Measurements from ENCODE around the gene INPP4A.
A peak's percentile ranks its signal among the peaks of the same experiment; 100 is the strongest.

INPP4A gene

DNA sequence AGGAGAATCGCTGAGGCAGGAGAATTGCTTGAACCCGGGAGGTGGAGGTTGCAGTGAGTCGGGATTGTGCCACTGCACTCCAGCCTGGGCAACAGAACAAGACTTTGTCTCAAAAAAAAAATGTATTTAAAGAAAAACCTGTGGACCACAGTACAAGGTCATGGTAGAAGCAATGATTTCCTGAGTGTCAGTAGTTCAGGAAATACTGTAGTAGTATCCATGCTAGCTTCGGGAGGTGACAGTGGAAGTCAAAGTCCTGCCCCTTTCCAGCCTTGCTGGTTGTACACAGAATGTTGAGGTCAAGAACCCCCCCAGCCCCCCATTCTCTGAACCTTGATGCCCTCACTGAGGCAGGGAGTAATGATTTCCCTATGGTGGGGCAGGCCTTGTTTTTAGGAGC, 56.6 kb downstream of the INPP4A start:
- DNase-seq: no peak

DNA sequence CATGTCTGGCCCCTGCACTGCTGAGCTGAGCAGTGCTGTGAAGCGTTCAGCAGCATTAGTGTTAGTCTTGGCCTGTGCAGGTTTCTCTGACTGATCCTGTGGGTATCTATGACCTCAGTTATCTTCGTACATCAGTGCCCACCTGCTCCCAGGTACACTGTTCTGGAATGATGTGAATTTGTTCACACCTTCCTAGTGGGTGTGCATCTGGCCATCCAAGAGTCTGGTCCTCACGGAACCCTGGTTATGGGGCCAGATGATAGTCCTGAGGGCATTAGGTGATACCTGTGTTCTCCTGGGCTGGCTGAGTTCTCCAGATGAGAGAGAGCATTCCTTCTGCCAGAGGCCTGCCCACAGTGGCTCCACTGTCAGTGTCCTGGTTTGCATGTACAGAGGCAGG, 57.2 kb downstream of the INPP4A start:
- no peak for DNase-seq

DNA sequence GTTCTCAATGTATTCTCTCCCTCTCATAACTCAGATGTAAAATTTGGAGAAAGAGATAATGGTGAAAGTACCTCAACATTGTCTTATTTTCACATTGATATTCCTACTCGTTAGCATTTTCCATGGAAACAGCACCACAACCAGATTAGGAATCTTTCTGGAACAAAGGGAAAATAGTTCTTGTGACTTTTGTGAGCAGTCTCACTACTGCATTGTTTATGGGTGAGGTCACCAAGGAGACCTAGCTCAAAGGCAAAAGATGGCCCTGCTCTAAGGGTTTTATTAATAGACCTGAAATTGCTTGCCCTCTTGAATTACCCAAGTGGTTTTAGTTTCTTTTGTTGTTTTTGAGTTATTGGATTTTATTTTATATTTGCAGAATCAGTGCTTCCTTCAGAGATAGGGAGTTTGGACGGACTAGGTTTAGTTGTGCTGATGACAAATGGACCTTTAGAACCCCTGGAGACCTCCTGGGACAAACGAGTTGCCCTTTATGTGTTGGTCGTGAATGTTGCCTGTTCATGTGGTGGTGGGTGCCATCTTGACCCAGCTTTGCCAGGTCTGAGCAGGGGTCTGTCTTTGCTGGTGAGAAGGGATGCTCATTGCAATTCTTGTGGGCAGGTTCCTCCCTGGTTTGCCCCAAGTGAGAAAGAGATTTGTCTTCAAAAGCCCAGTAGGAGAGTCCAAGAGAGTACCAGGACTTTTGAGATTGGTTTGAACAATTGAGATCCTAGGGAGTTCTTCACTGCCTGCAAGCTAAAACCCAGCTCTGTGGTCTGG, 58.1 kb downstream of the INPP4A start:
- DNase-seq: peak; percentile 60

DNA sequence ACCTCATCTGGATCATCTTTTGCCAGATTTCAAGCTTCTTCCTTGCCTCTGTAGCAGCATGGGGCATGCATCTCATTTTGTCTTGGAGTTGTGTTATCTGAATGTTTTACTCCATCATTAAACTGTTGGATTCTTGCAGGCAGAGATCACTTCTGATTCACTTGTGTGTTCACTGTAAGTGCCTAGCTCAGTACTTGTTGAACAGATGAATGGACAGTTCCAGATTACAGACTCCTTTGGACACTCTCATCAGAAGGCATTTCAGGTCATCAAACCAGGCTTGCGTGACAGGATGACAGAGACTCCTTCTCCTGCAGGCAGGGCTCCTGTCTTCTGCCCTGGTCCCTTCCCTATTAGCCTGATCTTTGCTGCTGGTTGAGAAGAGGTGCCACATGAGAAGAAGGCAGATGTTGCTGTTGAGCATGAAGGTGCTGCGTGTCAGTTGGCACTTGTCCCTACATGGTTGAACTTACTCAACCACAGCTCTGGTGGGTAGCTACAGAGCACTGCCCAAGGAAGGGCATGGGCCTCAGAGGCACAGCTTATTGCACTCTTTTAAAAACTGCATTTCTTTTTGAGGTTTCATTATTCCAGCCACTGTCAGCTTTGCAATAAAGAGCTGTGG, 58.9 kb downstream of the INPP4A start:
- no peak for DNase-seq

DNA sequence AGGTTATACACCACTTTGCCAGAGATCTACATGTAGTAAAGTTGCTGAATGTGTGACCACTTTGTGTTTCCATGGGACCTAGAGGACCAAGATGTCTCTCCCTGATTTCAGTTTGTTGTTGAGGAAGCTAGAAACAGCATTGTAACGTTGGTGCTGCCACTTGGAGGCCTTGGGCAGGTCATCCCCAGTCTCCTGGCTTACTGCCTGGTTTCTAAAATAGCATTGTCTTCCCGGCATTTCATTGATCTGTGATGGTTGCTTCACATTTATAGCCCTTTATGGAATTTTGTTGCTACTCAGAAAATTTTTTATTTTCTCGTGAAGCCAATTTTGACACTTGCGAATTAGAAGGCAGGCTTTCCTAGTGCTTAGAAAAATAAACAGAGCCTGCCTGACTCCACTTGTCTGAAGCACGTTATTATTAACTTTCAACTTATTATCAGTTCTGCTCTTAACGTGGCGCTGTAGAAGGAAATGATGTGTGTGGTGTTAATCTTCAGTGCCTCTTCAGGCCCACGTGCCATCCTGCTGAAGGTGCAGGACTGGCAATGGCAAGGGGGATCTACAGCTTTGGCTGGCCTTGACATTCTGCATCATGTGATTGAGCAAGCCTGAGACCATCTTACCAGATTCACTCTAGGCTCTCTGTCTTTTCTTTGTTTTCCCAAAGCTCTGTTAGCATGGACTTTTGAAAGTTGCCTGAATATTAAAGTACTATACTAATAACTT, 59.9 kb downstream of the INPP4A start:
- no peak for DNase-seq

DNA sequence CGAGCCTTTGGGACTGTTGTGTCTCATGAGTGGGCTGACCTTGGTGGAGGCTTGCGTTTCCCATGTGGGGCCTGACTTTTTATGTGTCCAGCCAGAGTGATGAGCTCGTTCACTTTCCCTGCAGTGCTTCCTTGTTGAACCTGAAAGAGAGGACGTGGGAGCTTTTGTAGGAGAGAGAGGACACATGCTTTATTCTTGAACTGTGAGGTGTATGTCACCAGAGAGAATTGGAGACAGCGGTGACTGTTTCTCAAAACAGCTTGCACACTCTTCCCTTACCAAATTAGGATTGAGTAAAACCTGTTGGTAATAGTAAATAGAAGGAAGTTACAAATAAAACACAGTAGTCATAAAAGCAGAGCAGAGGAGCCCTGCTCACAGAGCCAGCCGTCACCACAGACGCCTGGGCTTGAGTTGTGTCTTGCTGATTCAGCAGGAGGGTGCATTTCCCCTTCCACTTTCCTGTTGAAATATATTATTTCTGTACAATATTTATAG, 60.7 kb downstream of the INPP4A start:
- DNase-seq: peak; percentile 7

DNA sequence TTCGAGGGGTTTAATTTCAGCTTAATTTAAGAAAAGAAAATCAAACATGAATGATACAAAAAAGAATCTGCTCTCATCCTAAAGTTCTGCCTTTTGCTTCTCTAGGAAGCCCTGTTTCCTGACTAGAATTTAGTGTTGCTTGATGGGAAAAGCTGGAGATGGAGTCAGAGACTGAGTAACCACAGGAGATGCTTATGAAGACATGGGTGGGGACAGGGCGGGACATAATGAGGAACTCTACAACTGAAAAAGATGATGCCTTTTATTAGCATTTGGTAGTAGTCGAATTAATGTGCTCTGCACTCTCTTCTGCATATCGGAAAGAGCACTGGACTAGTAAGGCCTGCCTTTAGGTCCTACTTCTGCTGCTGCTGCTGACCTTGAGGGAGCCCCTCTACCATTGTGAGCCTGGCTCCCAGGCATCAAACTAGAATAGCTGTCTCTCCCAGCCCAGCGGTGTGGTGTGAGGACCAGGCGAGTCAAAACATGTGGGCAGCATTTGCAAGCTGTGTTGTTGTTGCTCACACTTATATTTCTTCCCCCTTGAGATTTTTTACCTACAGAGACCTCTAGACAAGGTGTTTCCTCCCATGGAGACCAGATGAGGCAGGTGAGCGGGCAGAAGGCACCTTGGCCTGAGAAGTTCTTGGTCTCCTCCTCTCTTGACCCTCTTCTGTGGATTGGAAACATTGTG, 61.5 kb downstream of the INPP4A start:
- no peak for DNase-seq

DNA sequence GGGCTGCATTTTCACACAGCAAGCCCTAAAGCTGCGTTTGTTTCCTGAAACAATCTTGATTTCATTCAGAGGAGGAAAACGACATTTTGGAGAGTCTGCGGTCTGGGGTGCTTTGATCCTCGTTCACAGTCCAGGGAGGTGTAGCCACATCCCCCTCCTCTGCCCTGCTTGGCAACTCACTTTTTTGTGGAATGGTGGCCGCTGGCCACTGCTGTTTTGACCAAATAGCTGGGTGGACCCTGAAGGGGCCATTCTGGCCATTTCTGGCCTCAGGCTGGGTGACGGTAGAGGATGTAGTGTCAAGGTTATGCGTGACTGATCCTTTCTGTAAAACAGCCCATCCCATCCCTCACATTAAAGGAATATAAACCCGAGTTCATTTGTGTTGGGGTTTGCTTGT, 62.2 kb downstream of the INPP4A start:
- no peak for DNase-seq

DNA sequence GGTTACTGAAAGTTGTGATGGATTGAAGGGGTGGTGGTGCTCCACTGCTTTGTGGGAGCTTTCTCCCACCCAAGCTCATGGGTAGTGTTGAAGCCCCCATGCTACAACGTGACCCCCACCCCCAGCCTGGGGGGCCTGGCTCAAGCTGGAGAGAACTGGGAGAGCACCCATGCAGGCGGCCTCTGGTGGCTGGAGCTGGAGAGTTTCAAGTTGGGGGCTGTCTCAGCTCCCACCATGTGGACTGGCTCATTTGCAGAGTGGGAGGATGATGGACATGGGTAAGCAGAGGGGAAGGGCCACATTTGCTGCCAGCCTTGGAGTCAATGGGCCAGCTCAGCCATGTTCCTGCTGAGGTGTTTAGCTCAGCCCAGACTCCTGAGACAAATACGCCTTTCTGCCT, 62.8 kb downstream of the INPP4A start:
- DNase-seq: no peak

DNA sequence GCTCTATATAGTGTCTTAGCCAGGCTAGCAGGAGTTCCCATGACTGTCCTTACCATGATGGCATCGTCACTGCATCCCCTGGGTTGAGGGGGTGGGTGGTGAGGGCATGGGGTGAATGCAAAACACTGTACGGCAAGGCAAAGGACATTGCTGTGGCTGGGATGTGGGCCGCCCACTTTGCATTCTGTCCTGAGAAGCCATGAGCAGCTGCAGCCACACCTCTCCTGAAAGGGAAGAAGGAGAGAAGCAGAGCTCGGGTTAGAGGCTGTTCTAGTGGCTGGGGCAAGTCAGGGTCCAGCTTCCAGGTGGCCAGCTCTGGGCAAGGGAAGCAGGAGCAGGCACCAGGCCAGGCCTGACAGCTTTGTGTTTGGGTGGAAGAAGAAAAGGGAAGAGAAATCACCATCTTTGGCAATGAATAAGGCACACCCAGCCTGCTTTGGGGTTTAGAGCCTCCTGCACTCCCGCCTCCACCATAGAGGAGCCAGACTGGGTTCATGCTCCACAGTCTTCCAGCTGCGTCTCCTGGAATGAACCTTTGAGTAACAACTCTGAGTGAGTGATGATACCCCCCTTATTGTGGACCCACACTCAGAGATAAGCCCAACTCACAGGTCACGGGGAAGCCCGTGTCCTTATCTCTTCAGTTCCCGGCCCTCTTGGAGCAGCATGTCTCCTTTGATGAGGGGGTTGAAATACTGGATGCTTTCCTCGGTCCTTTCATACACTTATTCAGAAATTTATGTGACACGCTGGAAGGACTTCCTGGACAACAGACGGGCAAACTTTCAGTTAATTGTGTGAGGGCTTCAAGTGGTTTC, 63.4 kb downstream of the INPP4A start:
- DNase-seq: no peak

DNA sequence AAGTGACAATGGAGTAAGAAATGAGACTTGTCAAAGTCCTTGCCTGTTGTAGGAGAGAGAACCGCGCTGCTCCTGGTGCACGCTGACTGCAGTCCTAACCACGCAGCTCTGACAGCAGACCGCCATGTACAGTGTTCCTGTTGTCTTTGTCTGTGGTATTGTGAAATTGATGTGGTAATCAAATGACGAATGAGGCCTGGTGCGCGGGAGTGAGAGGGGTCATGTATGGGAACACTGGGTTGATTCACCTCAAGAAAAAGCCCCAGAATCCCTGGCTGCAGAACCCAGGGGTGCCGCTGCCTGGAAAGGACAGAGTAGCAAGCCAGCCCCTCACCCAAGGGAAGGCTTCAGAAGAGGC, 64.0 kb downstream of the INPP4A start:
- no peak for DNase-seq

DNA sequence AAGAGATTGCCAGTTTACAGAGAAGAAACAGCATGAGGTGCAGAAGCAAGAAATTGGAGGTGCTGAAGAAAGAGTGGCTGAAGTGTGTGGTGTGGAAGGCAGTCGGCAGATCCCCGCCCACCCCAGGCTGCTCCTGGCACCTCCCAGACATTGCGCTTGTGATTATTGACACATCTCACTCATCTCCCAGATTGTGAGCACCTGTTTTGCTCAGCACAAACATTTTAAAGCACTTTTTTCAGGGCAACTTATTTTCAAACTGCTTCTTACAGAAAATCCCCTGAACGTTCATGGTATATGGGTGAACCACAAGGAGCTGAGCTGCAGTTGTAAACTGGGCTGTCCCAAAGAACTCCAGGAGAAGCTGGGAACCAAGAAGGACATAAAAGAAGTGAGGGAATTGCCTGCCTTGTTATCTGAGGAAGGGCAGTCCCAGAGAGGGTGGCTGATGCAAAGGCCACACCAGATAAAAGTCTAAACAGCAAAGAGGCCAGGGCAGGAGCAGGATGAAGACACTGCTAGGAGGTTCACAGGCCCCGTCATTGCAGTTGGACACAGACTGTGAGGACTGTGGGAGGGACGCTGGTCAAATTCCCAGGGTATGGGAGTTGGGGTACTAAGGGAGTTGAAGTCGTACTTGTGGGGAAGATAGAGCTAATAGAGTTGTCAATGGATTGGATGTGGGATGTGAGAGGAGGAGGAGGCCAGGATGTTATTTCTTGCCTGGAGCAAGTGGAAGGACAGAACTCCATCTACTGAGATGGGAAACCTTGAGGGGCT, 65.1 kb downstream of the INPP4A start:
- DNase-seq: no peak

DNA sequence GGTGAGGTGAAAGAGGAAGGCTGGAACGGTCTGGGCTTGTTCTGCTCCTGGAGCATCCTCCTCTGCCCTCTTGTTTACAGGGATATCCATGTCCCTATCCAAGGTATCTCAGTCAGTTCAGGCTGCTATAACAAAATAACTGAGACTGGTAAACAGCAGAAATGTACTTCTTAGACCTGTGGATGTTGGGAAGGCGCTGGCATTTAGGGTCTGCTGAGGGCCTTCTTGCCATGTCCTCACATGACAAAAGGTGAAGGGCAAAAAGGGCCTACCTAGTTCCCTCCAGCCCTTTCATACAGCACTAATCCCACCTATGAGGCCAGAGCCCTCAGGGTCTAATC, 65.6 kb downstream of the INPP4A start:
- DNase-seq: no peak

DNA sequence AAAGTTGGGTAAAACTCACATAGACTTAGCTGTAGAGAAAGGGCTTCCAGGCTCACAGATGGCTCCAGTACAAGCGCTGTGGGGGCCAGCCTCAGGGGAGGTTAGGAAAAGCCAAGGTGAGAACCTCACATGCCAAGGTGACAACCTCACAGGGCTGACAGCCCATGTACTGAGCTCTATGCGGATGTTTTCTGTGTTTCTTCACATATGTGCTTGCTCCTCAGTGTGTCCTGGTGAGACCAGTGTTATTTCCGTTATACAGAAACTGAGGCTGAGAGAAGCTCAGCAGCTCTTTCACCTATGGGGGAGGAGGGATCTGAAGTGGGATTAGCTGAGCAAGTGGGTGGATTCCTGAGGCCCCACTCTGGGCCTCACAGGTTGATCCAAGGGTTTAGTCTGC, 67.3 kb downstream of the INPP4A start:
- no peak for DNase-seq

DNA sequence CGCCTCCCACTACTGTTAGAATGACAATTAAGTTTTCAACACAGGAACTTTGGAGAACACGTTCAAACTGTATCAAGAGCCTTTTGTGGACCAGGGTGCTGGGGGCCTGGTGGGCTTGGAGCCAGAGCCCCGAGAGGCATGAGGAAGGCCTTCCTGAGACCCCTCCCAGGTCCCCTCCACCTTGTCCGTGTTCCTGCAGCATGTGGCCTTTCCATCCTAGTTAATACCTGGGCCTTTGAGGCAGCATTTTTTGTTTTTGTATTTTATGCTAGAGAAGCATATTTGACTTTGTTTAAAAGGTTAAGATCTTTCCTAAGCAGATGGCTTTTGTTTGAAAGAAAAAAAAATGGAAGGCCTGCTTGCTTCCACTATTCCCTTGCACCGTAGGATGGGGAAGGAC, 68.0 kb downstream of the INPP4A start:
- DNase-seq: no peak

DNA sequence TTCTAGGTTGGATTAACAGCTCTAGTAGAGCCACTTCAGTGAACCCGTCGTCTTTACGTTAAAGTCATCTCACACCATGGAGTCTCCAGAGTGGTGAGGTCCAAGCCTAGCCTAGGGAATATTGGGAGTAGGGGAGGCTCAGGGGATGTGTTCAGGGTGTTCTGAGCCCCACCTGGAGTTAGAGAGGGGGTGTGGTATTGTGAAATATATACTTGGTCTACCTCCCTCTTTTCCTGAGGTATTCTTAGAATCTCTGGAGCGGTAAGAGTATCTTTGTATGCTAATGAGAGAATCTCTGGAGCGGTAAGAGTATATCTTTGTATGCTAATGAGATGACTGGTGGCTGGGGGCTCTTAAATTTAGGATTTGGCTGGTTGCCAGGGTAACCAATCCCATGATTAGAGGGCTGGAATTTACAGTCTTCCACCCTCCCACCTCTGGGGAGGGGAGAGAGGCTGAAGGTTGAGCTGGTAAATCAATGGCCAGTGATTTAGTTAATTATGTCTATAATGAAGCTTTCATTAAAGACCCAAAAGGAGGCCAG, 69.5 kb downstream of the INPP4A start:
- DNase-seq: no peak

DNA sequence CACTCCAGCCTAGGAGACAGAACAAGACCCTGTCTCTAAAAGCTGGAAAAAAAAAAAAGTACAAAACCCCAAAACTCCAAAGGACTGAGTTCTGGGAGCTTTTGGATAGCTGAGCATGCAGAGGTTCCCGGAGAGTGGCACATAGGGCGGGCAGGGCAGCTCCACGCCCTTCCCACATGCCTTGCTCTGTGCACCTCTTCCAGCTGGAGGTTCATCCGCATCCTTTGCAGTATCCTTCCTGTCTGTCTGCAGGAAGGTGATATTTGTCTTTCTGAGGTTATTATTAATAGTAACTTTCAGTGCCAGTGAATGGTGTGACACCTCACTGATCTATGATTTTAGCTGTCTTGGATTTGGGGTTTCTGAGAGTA, 70.2 kb downstream of the INPP4A start:
- no peak for DNase-seq

DNA sequence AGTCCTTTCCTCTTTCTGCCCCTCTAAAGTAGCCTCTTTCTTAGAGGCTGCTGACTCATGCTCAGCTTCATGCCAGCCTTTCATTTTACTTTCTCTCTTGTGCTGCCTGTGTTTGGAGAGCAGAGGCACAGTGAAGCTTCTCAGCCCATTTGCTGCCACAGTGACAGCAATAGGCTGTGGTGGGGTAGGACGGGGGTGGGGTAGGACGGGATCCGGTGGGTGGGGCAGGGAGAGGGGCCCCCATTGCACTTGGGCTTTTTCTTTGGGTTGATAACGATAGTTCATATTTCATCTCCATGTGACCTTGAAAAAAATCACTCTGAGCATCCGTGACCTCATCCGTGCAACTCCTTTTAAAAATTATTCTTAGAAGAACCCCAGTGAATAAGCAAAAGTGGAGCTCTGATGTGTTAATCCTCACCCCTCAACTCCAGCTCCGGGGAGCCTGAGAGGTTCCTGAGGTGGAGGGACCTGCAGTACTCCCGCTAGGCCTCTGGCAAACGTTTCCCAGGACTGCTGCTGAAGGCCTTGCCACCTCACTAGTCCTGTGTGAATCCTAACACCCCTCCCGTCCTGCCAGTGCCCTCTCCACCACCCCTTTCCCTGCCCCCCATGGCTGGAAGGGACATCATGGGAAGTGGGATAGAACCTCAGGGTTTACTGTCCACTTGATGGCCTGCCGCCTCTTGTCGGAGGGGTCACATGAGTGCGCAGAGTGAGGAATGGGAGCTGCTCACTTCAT, 70.8 kb downstream of the INPP4A start:
- peak; percentile 26 for DNase-seq

DNA sequence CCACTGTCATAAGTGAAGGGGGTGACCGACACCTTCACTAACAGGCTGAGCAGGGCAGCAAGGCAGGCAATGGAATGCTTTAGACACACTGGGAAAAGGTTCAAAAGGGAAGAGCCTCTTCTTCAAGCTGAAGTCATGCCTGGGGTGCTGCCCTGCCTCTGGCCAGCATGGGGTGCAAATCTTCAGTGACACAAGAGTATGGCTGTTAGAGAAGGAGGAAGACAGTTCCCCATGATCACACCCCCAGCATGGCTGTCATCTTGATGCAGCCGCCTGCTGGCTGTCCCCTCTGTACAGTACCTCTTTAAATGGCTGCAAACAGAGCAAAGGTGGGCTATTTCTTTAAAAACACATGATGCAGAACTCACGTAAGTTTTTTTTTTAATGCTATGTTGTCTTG, 71.9 kb downstream of the INPP4A start:
- DNase-seq: no peak

DNA sequence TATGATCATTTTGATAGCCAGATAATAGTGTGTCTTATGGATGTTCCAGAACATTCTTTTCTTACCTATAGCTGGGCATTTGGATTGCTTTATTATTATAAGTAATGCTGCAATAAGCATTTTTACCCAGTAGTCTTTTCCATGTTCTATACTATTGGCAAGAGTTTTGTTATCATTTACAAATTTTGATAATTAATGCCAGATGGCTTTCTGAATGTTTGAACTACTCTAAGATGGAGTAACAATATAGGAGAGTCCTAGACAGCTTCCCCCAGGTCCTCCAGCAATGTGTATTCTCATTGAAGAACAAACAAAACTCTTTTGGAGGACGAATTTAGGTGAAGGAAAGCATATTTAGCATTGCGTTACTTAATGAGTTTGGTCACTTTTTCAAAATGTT, 73.0 kb downstream of the INPP4A start:
- peak; percentile 17 for DNase-seq

DNA sequence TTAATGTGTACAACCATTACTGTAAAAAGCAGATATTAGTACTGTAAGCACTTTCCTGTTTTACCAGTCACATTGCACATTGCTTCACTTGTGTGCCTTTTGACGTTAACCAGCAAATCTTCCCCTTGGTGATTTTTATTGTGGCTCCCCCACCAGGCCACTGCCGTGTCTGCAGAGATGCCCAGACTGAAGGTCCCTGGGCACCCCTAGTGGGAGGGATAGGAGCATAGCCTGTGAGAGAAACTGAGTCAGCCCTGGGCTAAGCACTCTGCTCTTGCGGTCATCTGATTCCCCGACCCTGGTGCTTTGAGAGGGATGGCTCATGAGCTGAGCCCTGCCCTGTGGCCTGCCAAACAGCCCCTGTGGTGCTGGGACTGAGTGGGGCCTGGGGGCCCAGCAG, 73.4 kb downstream of the INPP4A start:
- no peak for DNase-seq

Measured in fibroblast of skin of right biceps (primary cell).